ENCODE data around the gene MAD1L1.

GRCh38 chr7:2197436-2198155, 35.1 kb downstream of the MAD1L1 start:
- TF ChIP-seq POLR2A (IDR thresholded peaks at IDR 0.05) (no peak), CTCF (IDR thresholded peaks at IDR 0.05) (no peak), EP300 (IDR thresholded peaks at IDR 0.05) (no peak)
